ENCODE data around the gene RNF225. TPM values are rescaled to one million over a fixed set of nuclear protein-coding genes. Genes with fewer than 3 reads are reported as not detected.

RNF225 gene
- total and polyA plus RNA-seq, 9 of the 15 experiments (the other 6 are each of a cell fraction or from before 2014, with no cell fraction given): 0.33 TPM; not detected in 8

DNA sequence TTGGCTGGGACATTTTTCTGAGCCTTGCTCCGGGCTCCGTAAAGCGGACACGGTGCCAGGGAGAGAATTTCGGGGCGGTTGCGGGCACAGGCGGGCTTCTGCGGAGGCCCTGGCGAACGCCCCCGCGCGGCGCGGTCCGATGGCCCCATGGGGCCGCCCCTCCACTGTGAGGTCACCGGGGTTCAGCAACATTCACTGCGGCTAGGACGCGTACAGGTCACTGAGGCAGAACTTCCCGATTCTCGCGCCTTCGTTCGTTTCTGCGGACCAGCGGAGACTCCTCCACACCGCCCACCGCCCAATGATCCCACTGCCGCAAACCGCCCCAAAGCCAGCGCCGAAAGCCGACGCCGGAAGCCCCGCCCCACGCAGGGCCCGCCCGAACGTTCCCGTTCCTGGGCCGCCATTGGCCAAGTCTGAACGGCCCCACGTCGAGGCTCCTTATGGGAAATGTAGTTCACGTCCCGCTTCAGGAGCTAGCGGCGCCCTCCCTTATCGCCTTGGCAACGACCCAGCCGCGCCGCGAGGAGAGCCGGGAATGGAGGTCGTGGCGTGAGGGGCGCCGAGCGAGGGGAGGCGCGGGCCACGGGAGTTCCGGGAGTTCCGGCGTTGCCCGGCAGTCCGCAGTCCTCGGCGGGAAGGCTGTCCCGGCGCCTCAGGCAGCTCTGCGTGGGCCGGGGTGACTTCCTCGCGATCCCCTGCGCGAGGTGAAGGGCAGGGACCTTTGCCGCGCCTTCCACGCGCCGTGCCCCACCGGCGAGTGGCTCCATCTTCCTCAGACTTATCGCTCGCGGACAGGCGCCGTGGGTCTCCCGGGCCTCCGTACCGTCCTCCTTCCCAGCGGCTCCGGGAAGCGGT lies 12.9 kb downstream of the RNF225 start, which contains the start of gene ZNF584 (continued):
- TF ChIP-seq NR2F6 (CRISPR knock-in tag; IDR thresholded peaks at IDR 0.05) (no peak; the same call in 1 of the 2 replicates), SAP30 (IDR thresholded peaks at IDR 0.05; ENCODE audit: borderline replicate concordance, insufficient read depth, low read depth, low read length, poor library complexity, severe bottlenecking) (peak; percentile 25), IRF1 (CRISPR knock-in tag; IDR thresholded peaks at IDR 0.05; ENCODE audit: borderline replicate concordance) (no peak), E2F1 (CRISPR knock-in tag; IDR thresholded peaks at IDR 0.05) (peak; percentile 75; the same call in 1 of the 2 replicates), LARP7 (IDR thresholded peaks at IDR 0.05) (no peak), PYGO2 (tag; IDR thresholded peaks at IDR 0.05) (no peak), TEAD4 (IDR thresholded peaks at IDR 0.05; ENCODE audit: low read length) (peak; percentile 22; the same call in 1 of the 2 replicates), TEAD4 (CRISPR knock-in tag; IDR thresholded peaks at IDR 0.05; ENCODE audit: borderline replicate concordance) (no peak), DIDO1 (tag; IDR thresholded peaks at IDR 0.05; ENCODE audit: low read depth) (no peak), ZFP1 (CRISPR knock-in tag; IDR thresholded peaks at IDR 0.05) (no peak), WHSC1 (IDR thresholded peaks at IDR 0.05; ENCODE audit: low read length) (no peak), ZBTB43 (CRISPR knock-in tag; IDR thresholded peaks at IDR 0.05) (0 out of 2 replicates have a peak, but pooled peaks have one; percentile 66), IRF2 (CRISPR knock-in tag; IDR thresholded peaks at IDR 0.05) (no peak)
- TF ChIP-seq, protein P1, sequence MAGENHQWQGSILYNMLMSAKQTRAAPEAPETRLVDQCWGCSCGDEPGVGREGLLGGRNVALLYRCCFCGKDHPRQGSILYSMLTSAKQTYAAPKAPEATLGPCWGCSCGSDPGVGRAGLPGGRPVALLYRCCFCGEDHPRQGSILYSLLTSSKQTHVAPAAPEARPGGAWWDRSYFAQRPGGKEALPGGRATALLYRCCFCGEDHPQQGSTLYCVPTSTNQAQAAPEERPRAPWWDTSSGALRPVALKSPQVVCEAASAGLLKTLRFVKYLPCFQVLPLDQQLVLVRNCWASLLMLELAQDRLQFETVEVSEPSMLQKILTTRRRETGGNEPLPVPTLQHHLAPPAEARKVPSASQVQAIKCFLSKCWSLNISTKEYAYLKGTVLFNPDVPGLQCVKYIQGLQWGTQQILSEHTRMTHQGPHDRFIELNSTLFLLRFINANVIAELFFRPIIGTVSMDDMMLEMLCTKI (IDR thresholded peaks at IDR 0.05; ENCODE audit: partially characterized antibody): no peak
